ENCODE data around the gene SCAF11.
"Not testable (repeated sequence)": the region's sequence is repeated elsewhere in the genome, so short reads cannot be mapped to it uniquely, and the experiment has no call there.

SCAF11 gene

GRCh38 chr12:45990468-45991283 is at the start of gene SCAF11:
TSS of gene SCAF11 (minus strand) at chr12:45990574. CDS start at chr12:45964167, 26,407 bp downstream.
- no peak for TF ChIP-seq ZFX (IDR thresholded peaks at IDR 0.05)
- TF ChIP-seq CTCF (conservative IDR thresholded peaks at IDR 0.05): peak; percentile 98
- H3K27ac ChIP-seq: peak within 1 kb of the TSS; percentile 98

GRCh38 chr12:46037066-46037465 is 46.7 kb upstream of the SCAF11 start:
- H3K27ac ChIP-seq: not testable (repeated sequence)

- TF ChIP-seq ZFX (IDR thresholded peaks at IDR 0.05) (no peak), CTCF (conservative IDR thresholded peaks at IDR 0.05) (no peak)
- no peak overlapping the region for H3K27ac ChIP-seq
Measured at GRCh38 chr12:46027172-46027571, 36.8 kb upstream of the SCAF11 start.

- H3K27ac ChIP-seq: no peak overlapping the region
- no peak for TF ChIP-seq ZFX (IDR thresholded peaks at IDR 0.05)
- TF ChIP-seq CTCF (conservative IDR thresholded peaks at IDR 0.05): no peak
Measured at GRCh38 chr12:46024099-46024498, 33.7 kb upstream of the SCAF11 start.

- no peak overlapping the region for H3K27ac ChIP-seq
- no peak for TF ChIP-seq CTCF (conservative IDR thresholded peaks at IDR 0.05)
- TF ChIP-seq ZFX (IDR thresholded peaks at IDR 0.05): no peak
Measured at GRCh38 chr12:46020768-46021167, 30.4 kb upstream of the SCAF11 start.

- H3K27ac ChIP-seq: not testable (repeated sequence)
Measured at GRCh38 chr12:46018712-46019111, 28.3 kb upstream of the SCAF11 start.

GRCh38 chr12:46017866-46018375 is 27.5 kb upstream of the SCAF11 start:
- H3K27ac ChIP-seq: not testable (repeated sequence)

GRCh38 chr12:46005823-46006222 is 15.4 kb upstream of the SCAF11 start:
- TF ChIP-seq ZFX (IDR thresholded peaks at IDR 0.05) (no peak), CTCF (conservative IDR thresholded peaks at IDR 0.05) (no peak)

GRCh38 chr12:46005151-46005797 is 14.9 kb upstream of the SCAF11 start:
- no peak overlapping the region for H3K27ac ChIP-seq
- TF ChIP-seq CTCF (conservative IDR thresholded peaks at IDR 0.05) (peak; percentile 76), ZFX (IDR thresholded peaks at IDR 0.05) (no peak)

More at GRCh38 chr12:46005823-46006222, 15.4 kb upstream of the SCAF11 start:
- no peak overlapping the region for H3K27ac ChIP-seq
